Femur (tissue), 1 donor: ENCODE results near the gene UBA6.
A peak's percentile ranks its signal among the peaks of the same experiment; 100 is the strongest.
"Not testable (repeated sequence)": the region's sequence is repeated elsewhere in the genome, so short reads cannot be mapped to it uniquely, and the experiment has no call there.

Experiments used
- DNase-seq: peaks from one replicate; pipeline ENCODE4 v3.0.0-alpha.2; 2017

The UBA6 gene

DNA sequence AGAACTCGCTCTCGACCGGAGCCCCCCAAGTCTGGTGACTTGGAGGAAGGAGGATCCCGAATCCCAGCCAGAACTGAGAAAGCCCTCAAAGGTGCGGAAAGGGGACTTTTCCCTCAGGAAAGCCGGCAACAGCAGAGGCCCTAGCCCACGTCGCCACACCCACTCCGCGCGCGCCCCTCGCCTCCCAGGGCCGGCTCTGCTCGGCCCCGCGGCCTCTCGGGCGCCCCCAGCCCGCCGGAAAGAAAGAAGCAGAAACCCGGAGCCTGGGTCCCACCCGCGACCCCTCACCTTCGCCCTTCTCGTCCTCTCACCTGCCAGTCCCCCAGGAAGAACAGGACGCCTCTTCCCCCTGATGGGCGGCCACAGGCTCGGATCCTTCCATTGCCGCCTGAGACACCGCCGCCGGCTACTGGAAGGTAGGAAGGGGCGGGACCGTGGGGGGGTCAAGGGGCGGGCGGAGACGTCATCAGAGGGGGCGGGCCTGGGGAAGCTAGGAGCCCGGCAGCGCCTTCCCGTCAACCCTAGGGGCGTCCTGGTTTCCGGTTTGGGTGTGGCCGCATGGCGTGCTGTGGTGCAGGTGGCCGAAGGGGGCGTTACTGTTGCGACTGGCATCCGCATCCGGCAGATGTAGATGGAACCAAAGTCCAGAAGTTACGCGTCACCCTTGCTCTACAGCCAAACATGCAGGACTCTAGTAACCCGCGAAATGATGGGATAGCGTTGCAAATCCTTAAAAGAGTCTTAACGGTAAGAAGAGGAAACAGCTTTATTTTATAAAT, at the start of gene UBA6:
Gene UBA6, minus strand, starts transcription at position 418 of the 779 bp plus-strand sequence. Its CDS starts 36 bp downstream, at position 382.
- peak; percentile 98 for DNase-seq

DNA sequence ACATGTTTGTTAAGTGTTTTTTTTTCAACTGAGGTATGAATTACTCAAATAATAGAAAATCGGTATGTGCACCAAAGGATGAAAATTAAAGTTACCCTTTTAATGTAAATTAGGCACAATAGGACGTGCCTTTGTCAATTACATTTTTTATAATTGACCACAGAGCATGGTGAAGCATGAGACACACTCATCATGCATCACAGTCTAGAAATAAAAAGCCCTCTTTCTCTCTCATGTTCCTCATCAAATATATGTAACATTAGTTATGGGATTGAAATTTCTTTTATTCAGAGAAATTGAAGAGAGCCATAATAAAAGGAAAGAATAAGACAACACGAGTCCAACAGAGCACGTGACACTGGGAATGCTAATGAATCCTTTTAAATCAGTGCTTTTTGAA, 49.7 kb upstream of the UBA6 start:
- no peak for DNase-seq

DNA sequence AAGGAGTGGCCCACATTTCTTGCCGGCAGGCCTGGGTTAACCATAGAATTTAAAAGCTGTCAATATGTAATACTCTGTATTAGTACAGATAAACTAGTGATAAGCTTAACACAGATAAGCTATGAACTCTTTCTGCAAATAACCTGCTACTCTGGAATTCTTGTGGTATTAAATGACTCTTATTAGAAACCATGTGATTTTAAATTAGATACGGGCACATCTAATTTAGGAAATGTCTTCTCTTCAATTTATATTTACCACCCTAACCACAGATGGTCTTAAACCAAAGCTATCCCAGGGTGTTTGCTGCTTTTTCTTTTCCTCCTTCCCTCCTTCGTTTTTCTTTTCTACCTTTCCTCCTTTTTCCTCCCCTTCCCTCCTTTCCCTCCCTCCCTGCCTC, 48.3 kb upstream of the UBA6 start:
- no peak for DNase-seq

DNA sequence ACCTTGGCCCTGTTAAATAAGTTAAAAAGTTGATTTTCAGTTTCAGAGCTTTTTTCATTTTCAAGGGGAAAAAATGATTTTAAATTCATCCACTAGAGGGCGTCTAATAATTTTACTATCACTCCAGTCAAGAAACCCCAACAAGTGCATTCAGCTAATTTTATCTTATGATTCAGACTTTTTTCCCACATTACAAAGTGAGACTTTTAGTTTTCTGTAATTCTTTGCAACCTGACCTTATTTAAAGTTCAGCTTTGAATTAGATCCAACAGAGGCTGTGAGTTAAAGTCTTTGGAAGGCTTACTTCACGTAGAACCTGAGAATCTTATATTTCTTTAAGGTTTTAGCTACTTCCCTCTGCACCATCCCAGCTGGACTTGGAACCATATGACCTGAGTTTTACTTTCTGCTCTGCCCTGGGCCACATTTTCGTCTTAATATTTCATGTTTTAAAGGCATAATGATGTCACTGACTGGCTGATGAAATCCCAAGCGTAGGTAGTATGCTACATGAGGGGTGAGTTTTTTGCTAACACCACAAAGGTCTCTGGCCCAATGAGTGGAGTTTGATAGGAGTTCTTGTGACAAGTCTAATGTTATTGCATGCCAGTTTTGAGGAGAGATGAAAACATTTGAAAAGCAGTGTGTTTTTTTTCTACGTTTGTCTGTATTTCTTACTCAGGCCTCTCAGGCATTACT, 46.0 kb upstream of the UBA6 start:
- DNase-seq = no peak

DNA sequence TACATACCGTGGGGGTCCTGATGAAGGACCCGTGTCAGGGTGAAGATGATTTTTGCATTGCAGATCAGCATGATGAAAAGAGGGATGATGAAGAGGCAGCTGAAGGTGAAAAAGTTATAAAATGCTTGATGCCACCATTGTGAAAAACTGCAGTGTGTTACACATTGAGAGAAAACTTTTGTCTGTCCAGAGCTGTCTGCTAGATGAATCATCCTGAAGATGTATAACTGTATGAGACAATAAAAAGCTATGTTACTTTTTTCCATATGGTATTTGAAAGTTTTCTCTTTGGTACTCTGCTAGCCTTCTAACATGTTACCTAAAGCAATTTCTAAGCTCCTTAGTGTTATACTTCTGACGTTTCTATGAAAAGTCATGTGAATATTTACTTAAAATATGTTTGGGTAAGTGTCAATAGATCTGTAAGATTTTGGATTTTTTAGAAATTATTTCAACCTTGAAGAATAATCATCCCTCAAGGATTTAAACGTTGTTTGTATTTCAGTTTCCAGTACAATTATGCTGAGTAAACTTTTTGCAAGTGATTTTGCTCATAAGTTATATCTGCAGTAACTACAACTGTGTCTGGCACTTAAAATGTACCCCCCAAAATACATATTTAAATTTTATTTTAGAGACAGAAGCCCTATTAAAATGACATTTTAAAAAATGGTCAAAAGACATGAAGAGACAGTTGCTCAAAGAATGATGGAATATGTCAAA, 43.8 kb upstream of the UBA6 start:
- DNase-seq = no peak

DNA sequence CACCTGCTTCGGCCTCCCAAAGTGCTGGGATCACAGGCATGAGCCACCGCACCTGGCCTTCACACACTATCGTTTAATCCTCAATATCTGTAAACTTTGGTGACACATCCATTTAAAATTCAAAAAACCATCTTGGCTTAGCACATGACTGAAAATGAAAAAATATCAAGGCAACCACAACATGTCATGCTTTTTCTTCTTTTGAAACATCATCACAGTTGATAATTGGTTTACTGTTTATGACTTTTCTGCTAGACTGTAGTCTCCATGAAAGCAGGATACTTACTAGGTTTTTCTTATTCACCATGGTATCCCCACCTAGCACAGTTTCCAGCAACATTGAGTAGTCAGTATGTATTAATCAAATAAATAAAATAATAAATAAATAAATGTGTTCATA, 42.2 kb upstream of the UBA6 start:
- no peak for DNase-seq

DNA sequence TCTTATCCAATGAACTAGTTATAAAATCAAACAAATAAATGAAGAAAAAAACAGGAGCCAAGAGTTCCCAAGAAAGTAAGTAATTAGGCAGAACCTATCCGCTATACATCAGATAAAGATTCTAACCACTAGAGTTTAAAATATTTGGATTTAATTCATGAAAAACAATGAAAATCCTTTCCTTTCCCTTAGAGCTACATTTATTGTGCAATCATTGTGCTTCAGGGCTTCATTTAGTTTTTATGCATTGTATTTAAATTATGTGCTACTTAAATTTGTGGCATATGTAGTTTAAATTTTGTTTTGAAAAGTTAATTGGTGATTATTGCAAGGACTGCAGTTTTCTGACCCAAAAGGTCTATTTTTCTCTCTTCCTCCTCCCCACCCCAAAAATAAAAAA, 35.3 kb upstream of the UBA6 start:
- no peak for DNase-seq

DNA sequence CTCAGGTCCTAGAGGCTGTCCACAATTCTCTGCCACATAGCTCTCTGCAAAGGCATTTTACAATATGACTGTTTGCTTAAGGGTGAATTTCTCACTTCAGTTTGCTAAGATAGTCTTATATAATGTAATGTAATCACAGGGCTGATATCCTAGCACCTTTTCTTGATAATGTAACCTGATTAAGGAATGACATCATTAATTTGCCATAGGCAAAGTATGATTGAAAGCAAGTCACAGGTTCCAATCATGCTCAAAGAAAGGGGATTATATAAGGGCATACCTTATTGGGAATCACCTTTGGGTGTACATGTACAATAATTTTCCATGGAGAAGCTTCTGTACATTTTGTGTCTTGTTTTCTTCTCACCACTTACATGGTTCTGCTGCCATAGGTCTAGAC, 34.4 kb upstream of the UBA6 start:
- DNase-seq = no peak

DNA sequence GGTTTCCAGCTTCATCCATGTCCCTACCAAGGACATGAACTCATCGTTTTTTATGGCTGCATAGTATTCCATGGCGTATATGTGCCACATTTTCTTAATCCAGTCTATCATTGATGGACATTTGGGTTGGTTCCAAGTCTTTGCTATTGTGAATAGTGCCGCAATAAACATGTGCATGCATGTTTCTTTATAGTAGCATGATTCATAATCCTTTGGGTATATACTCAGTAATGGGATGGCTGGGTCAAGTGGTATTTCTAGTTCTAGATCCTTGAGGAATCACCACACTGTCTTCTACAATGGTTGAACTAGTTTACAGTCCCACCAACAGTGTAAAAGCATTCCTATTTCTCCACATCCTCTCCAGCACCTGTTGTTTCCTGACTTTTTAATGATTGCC, 29.6 kb upstream of the UBA6 start:
- not testable (repeated sequence) for DNase-seq

DNA sequence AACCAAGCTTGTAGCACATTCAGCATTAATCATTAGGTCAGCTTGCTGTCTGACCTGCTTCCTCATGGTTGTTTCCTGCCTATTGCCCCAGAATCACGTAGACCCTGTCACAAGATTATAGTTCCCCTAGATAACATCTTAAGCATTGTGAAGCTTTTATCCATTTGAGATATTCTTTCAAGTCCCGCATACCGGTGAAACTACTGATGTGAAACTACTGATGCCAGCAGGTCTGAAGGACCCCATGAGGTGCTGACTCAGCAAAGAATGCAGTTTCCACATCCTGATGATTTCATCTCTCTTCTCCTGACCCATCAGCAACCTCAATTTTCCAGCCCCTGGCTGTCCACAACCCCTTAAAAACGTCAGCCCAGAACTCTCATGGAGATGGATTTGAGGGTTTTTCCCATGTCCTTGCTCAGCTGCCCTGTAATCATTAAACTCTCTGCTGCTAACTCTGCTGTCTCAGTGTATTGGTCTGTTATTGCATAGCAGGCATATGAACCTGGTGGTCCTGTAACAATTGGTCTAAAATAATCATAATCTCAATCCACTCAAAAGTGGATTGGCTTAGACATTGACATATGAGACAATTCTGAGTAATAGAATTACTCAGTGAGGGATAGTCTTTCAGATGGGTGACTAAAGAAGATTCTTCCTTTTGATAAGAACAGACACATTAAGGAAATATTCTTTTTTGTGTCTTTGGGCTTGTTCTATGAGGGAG, 26.3 kb upstream of the UBA6 start:
- DNase-seq = no peak

DNA sequence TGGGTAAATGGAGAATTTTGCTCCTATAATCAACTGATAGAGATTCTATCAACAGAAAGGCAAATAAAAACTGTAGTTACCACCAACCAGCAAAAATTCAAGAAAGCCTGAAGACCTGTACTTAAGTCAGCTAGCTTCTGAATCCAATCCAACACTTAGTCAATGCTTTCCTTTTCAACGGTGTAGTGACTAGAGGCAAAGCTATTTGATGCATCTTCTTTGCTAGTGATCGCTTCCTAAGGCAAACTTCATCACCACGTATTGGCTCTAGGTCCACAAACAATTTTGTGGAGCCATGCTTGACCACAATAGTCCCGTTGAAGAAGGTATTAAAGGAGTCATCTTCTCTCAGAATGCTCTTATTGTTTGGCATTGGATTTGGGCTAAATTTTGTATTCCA, 25.0 kb upstream of the UBA6 start:
- no peak for DNase-seq

DNA sequence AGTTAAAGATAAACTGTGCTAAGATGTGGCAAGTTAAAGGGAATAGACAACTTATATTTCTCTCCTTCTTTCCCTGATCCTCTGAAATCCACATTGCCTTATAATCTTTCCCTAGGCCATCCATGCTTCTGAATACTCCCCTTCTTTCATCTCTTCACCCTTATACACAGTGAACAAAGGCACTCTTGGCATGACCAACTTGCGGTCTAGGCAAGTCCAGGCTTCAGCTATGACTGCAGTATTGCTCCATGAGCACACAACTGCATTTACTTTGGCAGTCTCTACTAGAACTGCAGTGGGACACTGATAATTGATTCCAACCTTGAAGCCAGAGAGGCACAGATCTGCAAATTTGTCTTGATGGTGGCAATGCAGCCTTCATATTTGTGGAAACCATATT, 24.2 kb upstream of the UBA6 start:
- DNase-seq = no peak

DNA sequence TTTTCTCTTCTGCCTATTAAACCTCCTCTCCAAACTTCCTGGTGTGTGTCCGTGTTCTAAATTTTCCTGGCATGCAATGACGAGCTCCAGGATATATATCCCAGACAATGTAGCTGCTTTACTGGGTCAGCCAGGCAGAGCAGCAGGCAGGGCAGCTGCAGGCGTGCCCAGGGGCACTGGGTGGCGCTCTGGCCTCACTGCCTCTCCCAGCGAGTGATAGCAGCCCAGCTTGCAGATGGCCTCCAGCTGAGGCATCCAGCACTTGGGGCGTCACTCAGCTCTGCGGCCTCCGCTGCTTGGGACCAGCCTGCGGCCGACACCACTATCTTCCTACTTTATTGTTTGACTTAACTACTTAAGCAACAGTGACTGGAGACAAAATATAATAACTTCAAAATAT, 23.0 kb upstream of the UBA6 start:
- DNase-seq = no peak

DNA sequence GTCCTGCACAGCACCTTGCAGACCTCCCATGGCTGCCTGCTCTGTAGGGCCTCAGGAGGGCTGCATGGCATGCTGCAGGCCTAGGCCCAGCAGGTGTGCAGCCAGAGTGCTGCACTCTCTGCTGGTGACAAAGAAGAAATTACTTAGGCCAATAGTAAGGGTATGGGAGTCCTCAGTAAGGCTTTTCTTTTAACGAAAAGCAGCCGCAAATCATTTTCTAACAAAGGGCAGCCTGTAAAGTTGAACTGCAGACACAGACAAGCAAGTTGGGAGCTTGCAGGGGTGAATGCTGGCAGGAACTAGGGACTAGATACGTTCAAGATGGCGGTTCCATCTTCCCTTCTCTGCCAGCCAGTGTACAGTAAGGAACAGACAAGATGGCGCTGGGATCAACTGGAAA, 22.4 kb upstream of the UBA6 start:
- DNase-seq = no peak

DNA sequence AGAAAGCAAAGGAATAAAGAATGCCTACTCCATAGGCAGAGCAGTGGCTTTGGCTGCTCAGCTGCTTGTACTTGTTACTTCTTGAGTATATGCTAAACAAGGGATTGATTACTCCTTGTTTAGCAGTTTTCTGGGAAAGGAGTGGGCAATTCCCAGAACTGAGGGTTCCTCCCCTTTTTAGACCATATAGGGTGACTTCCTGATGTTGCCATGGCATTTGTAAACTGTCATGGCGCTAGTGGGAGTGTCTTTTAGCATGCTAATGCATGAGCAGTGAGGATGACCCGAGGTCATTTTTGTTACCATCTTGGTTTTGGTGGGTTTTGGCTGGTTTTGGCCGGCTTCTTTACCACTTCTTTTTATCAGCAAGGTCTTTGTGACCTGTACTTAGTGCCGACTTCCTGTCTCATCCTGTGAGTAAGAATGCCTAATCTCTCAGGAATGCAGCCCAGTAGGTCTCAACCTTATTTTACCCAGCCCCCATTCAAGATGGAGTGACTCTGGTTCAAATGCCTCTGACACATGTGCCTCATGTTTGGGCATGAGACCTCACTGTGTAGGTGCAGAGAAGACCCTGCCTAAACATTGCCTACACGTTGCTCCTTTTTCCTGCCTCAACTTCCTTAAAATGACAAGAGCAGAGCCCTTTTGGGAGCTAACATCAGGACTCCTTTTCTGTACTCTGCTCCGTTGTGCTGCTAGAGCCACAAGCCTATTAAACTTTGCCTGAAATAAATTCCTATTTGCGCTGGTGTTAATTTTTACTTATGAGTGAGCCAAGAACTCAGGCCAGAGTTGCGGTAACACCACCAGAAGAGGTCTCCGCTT, 21.0 kb upstream of the UBA6 start:
- no peak for DNase-seq

DNA sequence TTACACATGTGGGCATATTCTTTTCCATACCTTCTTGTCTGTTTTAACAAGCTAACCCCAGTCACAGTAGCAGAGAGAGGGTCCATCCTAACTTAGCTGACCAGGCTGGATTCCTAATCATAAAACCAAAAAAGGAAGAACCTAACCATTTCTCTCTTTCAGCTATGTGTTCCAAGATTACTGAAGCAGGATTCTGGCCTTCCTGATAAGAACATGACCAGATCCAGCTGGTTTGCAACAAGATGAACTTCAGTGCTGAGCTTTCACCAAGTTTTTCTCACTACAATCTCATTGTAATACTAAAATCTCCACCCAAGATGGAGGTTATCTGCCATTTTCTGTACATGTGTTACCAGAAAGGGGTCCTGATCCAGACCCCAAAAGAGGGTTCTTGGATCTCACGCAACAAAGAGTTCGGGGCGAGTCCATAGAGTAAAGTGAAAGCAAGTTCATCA, 20.4 kb upstream of the UBA6 start:
- no peak for DNase-seq

DNA sequence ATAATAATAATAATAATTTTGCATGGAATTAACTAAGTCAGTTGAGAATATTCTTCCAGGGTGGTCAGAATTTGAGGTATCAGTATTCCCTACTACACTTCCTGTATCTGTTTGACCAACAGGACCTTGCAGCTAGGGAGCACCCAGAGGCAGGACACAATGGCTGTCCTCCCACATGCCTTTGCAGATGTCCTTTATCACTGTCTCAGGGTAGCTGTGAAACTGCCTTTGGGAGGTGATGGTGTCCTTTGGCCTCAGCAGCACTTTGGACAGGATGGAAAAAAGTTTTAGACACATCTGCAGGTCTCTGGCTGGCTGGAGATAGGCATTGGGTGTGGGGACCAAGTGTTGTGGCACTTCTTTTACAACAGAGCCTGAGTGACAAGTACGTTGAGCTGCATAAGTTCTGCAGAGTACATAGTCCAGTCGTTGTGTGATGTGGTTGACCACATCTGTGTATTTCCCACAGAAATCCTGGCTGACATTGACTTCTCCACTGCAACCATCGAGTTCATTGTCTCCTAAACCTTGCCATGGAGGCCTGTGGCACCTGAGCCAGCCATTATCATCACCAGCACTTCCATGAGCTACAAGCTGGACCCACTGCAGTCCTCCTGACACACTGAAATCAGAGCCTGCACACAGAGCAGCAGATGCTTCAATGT, 19.1 kb upstream of the UBA6 start:
- no peak for DNase-seq

DNA sequence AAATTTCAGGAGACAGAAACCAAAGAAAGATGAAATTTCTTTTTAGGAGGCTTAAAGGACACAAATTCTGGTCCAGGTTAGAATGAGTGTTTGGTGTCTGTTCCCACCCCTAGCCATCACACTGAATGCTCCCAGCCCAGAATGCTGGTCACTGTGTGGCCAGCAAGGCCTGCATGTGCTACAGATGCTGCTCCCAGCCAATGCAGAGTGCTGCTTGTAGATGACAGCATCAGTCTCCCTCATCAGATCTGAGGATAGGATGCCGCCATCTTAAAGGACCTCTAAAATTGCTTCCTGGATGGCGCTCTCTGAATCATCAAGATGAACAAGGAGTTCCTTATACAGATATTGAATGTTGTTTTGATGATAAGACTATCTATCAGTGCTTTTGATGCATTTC, 17.9 kb upstream of the UBA6 start:
- no peak for DNase-seq

DNA sequence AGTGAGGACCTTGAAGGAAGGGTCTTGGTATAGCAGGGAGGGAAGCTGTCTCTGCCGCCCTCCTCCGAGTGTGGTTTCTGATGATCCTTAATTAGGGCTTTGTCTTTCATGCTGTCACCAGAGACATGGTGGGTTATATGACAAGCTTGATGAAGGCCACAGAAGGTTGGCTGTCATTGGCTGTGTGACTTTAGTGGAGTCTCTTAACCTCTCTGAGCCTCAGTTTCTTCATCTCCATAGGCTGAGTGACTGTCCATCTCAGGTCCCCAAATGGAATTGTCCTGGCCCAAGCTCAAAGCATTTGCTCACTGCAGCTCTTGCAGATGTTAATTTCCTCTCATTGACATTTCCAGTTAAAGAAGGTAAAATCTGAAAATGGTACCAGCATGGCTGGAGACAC, 16.6 kb upstream of the UBA6 start:
- DNase-seq = no peak

DNA sequence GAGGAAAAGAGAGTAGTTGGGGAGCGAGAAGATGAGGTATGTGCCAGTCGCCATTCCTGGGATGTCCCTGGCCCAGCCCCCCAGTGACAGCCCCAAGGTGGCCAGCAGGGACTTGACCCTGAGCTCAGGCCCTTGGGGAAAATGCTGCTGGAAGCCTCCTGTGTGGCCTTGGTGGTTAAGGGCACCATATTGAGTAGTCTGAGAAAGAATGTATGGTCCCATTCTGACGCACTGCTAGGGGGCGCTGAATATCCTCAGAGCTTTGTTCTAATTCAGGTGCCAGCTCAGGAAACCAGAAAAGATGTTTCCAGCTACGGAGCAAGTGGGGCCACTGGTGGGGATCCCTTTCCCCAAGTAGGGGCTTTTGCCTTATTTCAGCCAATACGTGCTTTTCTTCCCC, 14.0 kb upstream of the UBA6 start:
- DNase-seq = no peak

DNA sequence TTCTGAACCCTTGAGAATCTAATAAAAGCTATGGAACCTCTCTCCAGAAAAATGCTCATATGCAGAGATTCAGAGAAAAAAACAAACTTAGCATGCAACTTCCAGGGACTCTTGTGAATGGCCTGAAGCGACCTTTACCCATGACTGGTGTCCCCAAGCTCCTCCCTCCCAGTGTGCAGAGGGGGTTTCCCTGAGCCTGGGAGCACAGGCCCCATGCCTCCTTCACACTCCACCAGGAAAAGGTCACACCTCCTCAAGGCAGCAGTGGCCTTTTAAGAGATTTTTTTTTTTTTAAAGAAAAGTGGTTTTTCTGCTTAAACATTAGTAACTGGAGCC, 13.3 kb upstream of the UBA6 start:
- DNase-seq = no peak
